WTC11 (cell line): ENCODE data around the gene S1PR5. TPM values are rescaled to one million over a fixed set of nuclear protein-coding genes. Genes with fewer than 3 reads are reported as not detected.
A peak's percentile ranks its signal among the peaks of the same experiment; 100 is the strongest.

ENCODE experiments used
- ATAC-seq: fragments of 200-7000 bp; cut with Tn5 transposase; 2 replicates; pipeline ENCODE4 v1.10.0; 2021; ENCODE audit warnings: mild to moderate bottlenecking, moderate library complexity
- CTCF ChIA-PET: fragments of 300-600 bp; sonication (Branson Sonifier 250); formaldehyde crosslinking; loops from one replicate; lab custom pipeline; 2021; ENCODE audit warnings: antibody characterized with exemption; lab: Charles Lee
- POLR2A ChIA-PET: fragments of 350-600 bp; sonication (Branson Sonifier 250); formaldehyde crosslinking; loops from one replicate; lab custom pipeline; 2021; ENCODE audit warnings: antibody characterized with exemption; lab: Charles Lee
- DNase-seq: peaks from one replicate; pipeline ENCODE4 v3.0.0; 2021; ENCODE audit warnings: low spot score
- H3K27ac Mint-ChIP-seq: 2 replicates; pipeline ENCODE4 v1.8.0; 2021; ENCODE audit warnings: mixed read lengths
- H3K27me3 Mint-ChIP-seq: 2 replicates; pipeline ENCODE4 v1.8.0; 2021; ENCODE audit warnings: low read depth, mild to moderate bottlenecking, moderate library complexity, mixed read lengths
- H3K36me3 Mint-ChIP-seq: 2 replicates; pipeline ENCODE4 v1.8.0; 2021; ENCODE audit warnings: mixed read lengths
- H3K4me1 Mint-ChIP-seq: 2 replicates; pipeline ENCODE4 v1.8.0; 2022; ENCODE audit warnings: mixed read lengths
- H3K4me3 Mint-ChIP-seq: 2 replicates; pipeline ENCODE4 v1.8.0; 2021; ENCODE audit warnings: mild to moderate bottlenecking, moderate library complexity, mixed read lengths
- H3K9me3 Mint-ChIP-seq: 2 replicates; pipeline ENCODE4 v1.8.0; 2021; ENCODE audit warnings: mixed read lengths
- CREM ChIP-seq: sonication (generic); formaldehyde crosslinking; IDR thresholded peaks from 2 replicates; pipeline ENCODE4 v1.8.1; 2022; ENCODE audit warnings: mild to moderate bottlenecking, missing genetic modification reagents, moderate library complexity
- ELF4 ChIP-seq: sonication (generic); formaldehyde crosslinking; IDR thresholded peaks from 2 replicates; pipeline ENCODE4 v1.8.1; 2022; ENCODE audit warnings: low read depth, mild to moderate bottlenecking, moderate library complexity, missing genetic modification reagents
- ESRRA ChIP-seq: sonication (generic); formaldehyde crosslinking; IDR thresholded peaks from 2 replicates; pipeline ENCODE4 v1.8.1; 2022; ENCODE audit warnings: mild to moderate bottlenecking, missing genetic modification reagents, borderline replicate concordance
- FOXK1 ChIP-seq: sonication (generic); formaldehyde crosslinking; IDR thresholded peaks from 2 replicates; pipeline ENCODE4 v1.8.0; 2022; ENCODE audit warnings: mild to moderate bottlenecking, moderate library complexity, missing genetic modification reagents
- GTF2I ChIP-seq: fragments of 250-450 bp; sonication (Bioruptor Pico); conservative IDR thresholded peaks from 2 replicates; pipeline ENCODE4 v1.4.0; 2021; ENCODE audit warnings: mild to moderate bottlenecking
- RORB ChIP-seq: fragments of 250-450 bp; sonication (Bioruptor Pico); IDR thresholded peaks from 2 replicates; pipeline ENCODE4 v1.9.0; 2021; ENCODE audit warnings: mild to moderate bottlenecking
- TEAD1 ChIP-seq: sonication (generic); formaldehyde crosslinking; IDR thresholded peaks from 2 replicates; pipeline ENCODE4 v1.8.0; 2022; ENCODE audit warnings: mild to moderate bottlenecking, missing genetic modification reagents
- TEAD4 ChIP-seq: sonication (generic); formaldehyde crosslinking; IDR thresholded peaks from 2 replicates; pipeline ENCODE4 v1.8.0; 2022; ENCODE audit warnings: mild to moderate bottlenecking, missing genetic modification reagents
- ZNF138 ChIP-seq: sonication (generic); formaldehyde crosslinking; conservative IDR thresholded peaks from 2 replicates; pipeline ENCODE4 v1.8.1; 2022; ENCODE audit warnings: mild to moderate bottlenecking, moderate library complexity, missing genetic modification reagents
- ZNF219 ChIP-seq: sonication (generic); formaldehyde crosslinking; IDR thresholded peaks from 2 replicates; pipeline ENCODE4 v1.8.0; 2023; ENCODE audit warnings: missing genetic modification reagents, mild to moderate bottlenecking, borderline replicate concordance
- ZNF671 ChIP-seq: fragments of 250-450 bp; sonication (Bioruptor Pico); IDR thresholded peaks from 2 replicates; pipeline ENCODE4 v1.8.0; 2021; ENCODE audit warnings: mild to moderate bottlenecking
- total RNA-seq: library from RNA; stranded (reverse); gene quantifications from 3 replicates; pipeline ENCODE4 v1.2.3, GENCODE V29; 2021
- TF ChIP-seq, protein P1 (sequence below): sonication (generic); formaldehyde crosslinking; IDR thresholded peaks from 2 replicates; pipeline ENCODE4 v1.8.1; 2023; ENCODE audit warnings: mild to moderate bottlenecking, missing genetic modification reagents, borderline replicate concordance
- TF ChIP-seq, protein P2 (sequence below): fragments of 250-450 bp; sonication (Bioruptor Pico); conservative IDR thresholded peaks from 2 replicates; pipeline ENCODE4 v1.9.0; 2021; ENCODE audit warnings: mild to moderate bottlenecking
- TF ChIP-seq, protein P3 (sequence below): sonication (generic); formaldehyde crosslinking; IDR thresholded peaks from 2 replicates; pipeline ENCODE4 v1.8.0; 2023; ENCODE audit warnings: mild to moderate bottlenecking, missing genetic modification reagents
- TF ChIP-seq, protein P4 (sequence below): fragments of 250-450 bp; sonication (Bioruptor Pico); IDR thresholded peaks from 2 replicates; pipeline ENCODE4 v2.1.2; 2022; ENCODE audit warnings: mild to moderate bottlenecking, moderate library complexity
- TF ChIP-seq, protein P5 (sequence below): fragments of 200-600 bp; IDR thresholded peaks from 2 replicates; pipeline ENCODE4 v1.8.0; 2022; ENCODE audit warnings: antibody characterized with exemption
- TF ChIP-seq, protein P6 (sequence below): sonication (generic); formaldehyde crosslinking; IDR thresholded peaks from 2 replicates; pipeline ENCODE4 v1.8.1; 2023; ENCODE audit warnings: mild to moderate bottlenecking, missing genetic modification reagents, moderate library complexity

Gene S1PR5
- total RNA-seq, 1 experiment from 2014 or later, result 5.4 TPM

DNA sequence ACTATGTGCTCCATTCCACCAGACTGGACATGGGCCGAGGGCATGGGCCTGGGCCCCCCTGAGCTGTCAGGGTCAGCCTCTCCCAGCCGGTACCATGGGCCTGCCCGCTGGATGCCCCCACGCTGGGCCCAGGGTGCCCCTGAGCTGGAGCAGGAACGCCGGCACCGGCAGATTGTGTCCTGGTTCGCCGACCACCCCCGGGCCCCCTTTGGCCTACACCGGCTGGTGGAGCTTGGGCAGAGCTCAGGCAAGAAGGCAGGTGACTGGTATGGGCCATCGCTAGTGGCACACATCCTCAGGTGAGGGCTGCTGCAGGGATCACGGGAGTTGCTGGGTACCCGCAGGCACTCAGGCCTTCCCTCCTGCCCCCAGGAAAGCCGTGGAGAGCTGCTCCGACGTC, 29.6 kb upstream of the S1PR5 start:
- ChIA-PET POLR2A (no interaction called here), CTCF (no interaction called here)
- Mint-ChIP-seq H3K4me3 (no peak overlapping the region), H3K4me1 (peaks cover 4% of the 10 kb centered on the region; the same call in 1 of the 2 replicates), H3K27me3 (no peaks in the 10 kb centered on the region), H3K9me3 (no peaks in the 10 kb centered on the region), H3K27ac (no peak overlapping the region), H3K36me3 (peaks cover 34% of the 10 kb centered on the region)
- TF ChIP-seq ZNF219 (CRISPR knock-in tag) (no peak), ZNF138 (no peak), TEAD4 (CRISPR knock-in tag) (no peak)
- TF ChIP-seq, protein P1, sequence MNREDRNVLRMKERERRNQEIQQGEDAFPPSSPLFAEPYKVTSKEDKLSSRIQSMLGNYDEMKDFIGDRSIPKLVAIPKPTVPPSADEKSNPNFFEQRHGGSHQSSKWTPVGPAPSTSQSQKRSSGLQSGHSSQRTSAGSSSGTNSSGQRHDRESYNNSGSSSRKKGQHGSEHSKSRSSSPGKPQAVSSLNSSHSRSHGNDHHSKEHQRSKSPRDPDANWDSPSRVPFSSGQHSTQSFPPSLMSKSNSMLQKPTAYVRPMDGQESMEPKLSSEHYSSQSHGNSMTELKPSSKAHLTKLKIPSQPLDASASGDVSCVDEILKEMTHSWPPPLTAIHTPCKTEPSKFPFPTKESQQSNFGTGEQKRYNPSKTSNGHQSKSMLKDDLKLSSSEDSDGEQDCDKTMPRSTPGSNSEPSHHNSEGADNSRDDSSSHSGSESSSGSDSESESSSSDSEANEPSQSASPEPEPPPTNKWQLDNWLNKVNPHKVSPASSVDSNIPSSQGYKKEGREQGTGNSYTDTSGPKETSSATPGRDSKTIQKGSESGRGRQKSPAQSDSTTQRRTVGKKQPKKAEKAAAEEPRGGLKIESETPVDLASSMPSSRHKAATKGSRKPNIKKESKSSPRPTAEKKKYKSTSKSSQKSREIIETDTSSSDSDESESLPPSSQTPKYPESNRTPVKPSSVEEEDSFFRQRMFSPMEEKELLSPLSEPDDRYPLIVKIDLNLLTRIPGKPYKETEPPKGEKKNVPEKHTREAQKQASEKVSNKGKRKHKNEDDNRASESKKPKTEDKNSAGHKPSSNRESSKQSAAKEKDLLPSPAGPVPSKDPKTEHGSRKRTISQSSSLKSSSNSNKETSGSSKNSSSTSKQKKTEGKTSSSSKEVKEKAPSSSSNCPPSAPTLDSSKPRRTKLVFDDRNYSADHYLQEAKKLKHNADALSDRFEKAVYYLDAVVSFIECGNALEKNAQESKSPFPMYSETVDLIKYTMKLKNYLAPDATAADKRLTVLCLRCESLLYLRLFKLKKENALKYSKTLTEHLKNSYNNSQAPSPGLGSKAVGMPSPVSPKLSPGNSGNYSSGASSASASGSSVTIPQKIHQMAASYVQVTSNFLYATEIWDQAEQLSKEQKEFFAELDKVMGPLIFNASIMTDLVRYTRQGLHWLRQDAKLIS (CRISPR knock-in tag), result no peak
- TF ChIP-seq, protein P2, sequence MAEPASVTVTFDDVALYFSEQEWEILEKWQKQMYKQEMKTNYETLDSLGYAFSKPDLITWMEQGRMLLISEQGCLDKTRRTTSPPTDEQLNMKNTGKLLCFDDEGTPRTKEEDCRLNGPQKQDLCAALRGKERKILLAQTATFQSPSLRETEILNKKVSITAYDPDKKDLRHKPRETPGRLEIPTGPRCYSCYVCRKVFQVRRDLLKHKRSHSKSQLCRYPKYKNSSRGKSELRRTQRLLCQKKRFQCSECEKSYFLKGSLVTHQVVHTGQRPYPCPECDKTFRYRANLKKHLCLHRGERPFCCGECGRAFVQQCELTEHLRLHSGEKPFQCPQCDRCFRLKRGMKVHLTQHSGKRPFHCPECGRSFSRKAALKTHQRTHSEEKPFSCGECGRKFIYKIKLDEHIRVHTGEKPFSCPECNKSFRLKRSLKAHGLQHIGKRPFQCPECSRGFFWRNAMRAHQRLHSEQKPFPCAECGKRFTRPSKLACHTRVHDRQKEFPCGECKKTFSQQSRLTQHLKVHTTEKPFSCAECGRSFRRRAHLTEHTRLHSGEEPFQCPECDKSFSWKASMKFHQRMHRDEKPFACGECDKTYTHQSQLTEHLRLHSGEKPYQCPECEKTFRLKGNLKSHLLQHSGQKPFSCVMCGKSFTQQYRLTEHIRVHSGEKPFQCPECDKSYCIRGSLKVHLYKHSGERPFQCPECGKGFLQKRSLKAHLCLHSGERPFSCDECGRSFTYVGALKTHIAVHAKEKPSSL (CRISPR knock-in tag), result no peak
- TF ChIP-seq, protein P3, sequence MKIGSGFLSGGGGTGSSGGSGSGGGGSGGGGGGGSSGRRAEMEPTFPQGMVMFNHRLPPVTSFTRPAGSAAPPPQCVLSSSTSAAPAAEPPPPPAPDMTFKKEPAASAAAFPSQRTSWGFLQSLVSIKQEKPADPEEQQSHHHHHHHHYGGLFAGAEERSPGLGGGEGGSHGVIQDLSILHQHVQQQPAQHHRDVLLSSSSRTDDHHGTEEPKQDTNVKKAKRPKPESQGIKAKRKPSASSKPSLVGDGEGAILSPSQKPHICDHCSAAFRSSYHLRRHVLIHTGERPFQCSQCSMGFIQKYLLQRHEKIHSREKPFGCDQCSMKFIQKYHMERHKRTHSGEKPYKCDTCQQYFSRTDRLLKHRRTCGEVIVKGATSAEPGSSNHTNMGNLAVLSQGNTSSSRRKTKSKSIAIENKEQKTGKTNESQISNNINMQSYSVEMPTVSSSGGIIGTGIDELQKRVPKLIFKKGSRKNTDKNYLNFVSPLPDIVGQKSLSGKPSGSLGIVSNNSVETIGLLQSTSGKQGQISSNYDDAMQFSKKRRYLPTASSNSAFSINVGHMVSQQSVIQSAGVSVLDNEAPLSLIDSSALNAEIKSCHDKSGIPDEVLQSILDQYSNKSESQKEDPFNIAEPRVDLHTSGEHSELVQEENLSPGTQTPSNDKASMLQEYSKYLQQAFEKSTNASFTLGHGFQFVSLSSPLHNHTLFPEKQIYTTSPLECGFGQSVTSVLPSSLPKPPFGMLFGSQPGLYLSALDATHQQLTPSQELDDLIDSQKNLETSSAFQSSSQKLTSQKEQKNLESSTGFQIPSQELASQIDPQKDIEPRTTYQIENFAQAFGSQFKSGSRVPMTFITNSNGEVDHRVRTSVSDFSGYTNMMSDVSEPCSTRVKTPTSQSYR, result no peak
- no peak for ATAC-seq
- no peak for DNase-seq

DNA sequence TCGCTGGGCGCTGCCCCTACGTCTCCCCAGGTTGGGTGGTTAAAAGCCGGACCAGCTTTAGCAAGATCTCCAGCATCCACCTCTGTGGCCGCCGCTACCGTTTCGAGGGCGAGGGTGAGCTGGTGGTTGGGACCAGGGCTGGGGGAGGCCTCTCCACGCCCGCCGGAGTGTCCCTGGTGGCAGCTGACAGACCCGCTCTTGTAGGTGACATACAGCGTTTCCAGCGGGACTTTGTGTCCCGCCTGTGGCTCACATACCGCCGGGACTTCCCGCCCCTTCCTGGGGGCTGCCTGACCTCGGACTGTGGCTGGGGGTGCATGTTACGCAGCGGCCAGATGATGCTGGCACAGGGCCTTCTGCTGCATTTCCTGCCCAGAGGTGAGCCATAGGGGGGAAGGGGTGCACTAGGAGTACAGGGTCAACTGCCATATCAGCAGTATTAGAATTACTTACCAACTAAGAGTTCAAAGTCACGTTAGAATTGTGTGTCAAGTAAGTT, 27.6 kb upstream of the S1PR5 start:
- peak overlapping the region; percentile 83 for H3K4me3 Mint-ChIP-seq
- ChIA-PET CTCF (interaction anchor here (5.8 kb wide), 1 partner anchor 156 kb away, joined by 51 read pairs; the partner anchor contains the start of gene QTRT1), POLR2A (no interaction called here)
- peak overlapping the region; percentile 60; the same call in 1 of the 2 replicates for H3K27ac Mint-ChIP-seq
- H3K9me3 Mint-ChIP-seq, result no peaks in the 10 kb centered on the region
- TF ChIP-seq CREM (no peak), ESRRA (CRISPR knock-in tag) (0 out of 2 replicates have a peak, but pooled peaks have one; percentile 39)
- H3K27me3 Mint-ChIP-seq, result 0 out of 2 replicates have a peak, but pooled peaks cover 2% of the 10 kb centered on the region
- H3K4me1 Mint-ChIP-seq, result peaks cover 4% of the 10 kb centered on the region; the same call in 1 of the 2 replicates
- DNase-seq (no peak), ATAC-seq (no peak)
- H3K36me3 Mint-ChIP-seq, result peaks cover 22% of the 10 kb centered on the region

DNA sequence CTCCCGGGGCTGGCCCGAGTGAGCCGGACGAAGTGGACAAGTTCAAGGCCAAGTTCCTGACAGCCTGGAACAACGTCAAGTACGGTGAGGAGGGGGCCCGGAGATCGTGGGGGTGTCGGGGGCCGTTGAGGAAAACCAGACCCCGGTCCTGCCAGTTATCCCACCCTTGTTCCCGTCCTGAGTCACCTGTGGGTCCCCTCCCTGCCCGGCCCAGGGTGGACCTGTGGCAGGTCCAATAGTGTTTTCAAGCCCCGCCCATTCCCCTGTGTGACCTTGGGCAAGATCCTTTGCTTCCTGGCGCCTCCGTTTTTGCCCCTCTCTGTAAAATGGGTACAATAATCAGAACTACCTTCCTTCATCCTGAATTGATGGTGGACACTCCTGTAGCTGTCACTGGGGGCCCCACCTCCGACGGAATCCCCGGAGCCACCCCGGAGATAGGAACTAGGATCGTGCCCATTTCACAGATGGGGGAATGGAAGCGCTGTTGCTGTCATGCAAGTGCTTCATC, 27.1 kb upstream of the S1PR5 start:
- ChIA-PET POLR2A (no interaction called here), CTCF (interaction anchor here (5.8 kb wide), 1 partner anchor 156 kb away, joined by 51 read pairs; the partner anchor contains the start of gene QTRT1)
- Mint-ChIP-seq H3K4me3 (peak overlapping the region; percentile 83), H3K9me3 (no peaks in the 10 kb centered on the region), H3K4me1 (peaks cover 4% of the 10 kb centered on the region; the same call in 1 of the 2 replicates), H3K27ac (peak overlapping the region; percentile 65; the same call in 1 of the 2 replicates), H3K27me3 (peaks cover 2% of the 10 kb centered on the region; the same call in 1 of the 2 replicates), H3K36me3 (peaks cover 18% of the 10 kb centered on the region)
- no peak for ATAC-seq
- no peak for DNase-seq
- TF ChIP-seq, protein P4, sequence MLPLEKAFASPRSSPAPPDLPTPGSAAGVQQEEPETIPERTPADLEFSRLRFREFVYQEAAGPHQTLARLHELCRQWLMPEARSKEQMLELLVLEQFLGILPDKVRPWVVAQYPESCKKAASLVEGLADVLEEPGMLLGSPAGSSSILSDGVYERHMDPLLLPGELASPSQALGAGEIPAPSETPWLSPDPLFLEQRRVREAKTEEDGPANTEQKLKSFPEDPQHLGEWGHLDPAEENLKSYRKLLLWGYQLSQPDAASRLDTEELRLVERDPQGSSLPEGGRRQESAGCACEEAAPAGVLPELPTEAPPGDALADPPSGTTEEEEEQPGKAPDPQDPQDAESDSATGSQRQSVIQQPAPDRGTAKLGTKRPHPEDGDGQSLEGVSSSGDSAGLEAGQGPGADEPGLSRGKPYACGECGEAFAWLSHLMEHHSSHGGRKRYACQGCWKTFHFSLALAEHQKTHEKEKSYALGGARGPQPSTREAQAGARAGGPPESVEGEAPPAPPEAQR, result no peak
- TF ChIP-seq GTF2I (CRISPR knock-in tag) (peak; percentile 84; the same call in 1 of the 2 replicates), FOXK1 (0 out of 2 replicates have a peak, but pooled peaks have one; percentile 11), ESRRA (CRISPR knock-in tag) (peak; percentile 96), TEAD1 (no peak), ELF4 (CRISPR knock-in tag) (no peak), ZNF671 (no peak), RORB (no peak)
- TF ChIP-seq, protein P5, sequence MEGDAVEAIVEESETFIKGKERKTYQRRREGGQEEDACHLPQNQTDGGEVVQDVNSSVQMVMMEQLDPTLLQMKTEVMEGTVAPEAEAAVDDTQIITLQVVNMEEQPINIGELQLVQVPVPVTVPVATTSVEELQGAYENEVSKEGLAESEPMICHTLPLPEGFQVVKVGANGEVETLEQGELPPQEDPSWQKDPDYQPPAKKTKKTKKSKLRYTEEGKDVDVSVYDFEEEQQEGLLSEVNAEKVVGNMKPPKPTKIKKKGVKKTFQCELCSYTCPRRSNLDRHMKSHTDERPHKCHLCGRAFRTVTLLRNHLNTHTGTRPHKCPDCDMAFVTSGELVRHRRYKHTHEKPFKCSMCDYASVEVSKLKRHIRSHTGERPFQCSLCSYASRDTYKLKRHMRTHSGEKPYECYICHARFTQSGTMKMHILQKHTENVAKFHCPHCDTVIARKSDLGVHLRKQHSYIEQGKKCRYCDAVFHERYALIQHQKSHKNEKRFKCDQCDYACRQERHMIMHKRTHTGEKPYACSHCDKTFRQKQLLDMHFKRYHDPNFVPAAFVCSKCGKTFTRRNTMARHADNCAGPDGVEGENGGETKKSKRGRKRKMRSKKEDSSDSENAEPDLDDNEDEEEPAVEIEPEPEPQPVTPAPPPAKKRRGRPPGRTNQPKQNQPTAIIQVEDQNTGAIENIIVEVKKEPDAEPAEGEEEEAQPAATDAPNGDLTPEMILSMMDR, result no peak
- TF ChIP-seq, protein P6, sequence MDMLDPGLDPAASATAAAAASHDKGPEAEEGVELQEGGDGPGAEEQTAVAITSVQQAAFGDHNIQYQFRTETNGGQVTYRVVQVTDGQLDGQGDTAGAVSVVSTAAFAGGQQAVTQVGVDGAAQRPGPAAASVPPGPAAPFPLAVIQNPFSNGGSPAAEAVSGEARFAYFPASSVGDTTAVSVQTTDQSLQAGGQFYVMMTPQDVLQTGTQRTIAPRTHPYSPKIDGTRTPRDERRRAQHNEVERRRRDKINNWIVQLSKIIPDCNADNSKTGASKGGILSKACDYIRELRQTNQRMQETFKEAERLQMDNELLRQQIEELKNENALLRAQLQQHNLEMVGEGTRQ (CRISPR knock-in tag), result no peak
